ENCODE results near the gene METTL27. TPM values are rescaled to one million over a fixed set of nuclear protein-coding genes. Genes with fewer than 3 reads are reported as not detected.

The METTL27 gene
- polyA plus RNA-seq, 5 donors: 2.1 to 8.6 (median 4.3) TPM

Other genes with a start within 250 kb of the METTL27 start
- gene MLXIPL, start 218.0 kb downstream of the METTL27 start, polyA plus RNA-seq (ENCODE audit: insufficient read depth in 1 of 5, insufficient read length in 5 of 5, low replicate concordance in 1 of 5): 1 to 10 TPM; 1.6 to 6.0 (median 2.4) TPM
- 10 to 100 TPM in 2 of 5 donors, 1 to 10 TPM in 3; 5.5 to 12.3 (median 8.2) TPM for gene VPS37D, start 174.7 kb downstream of the METTL27 start, polyA plus RNA-seq (ENCODE audit: insufficient read depth in 1 of 5, insufficient read length in 5 of 5, low replicate concordance in 1 of 5)
- gene DNAJC30, start 159.1 kb downstream of the METTL27 start, polyA plus RNA-seq (ENCODE audit: insufficient read depth in 1 of 5, insufficient read length in 5 of 5, low replicate concordance in 1 of 5): 10 to 100 TPM in 1 of 5 donors, 1 to 10 TPM in 4; 8.1 to 10.5 (median 9.0) TPM
- gene BUD23, start 158.9 kb downstream of the METTL27 start, polyA plus RNA-seq (ENCODE audit: insufficient read depth in 1 of 5, insufficient read length in 5 of 5, low replicate concordance in 1 of 5): 10 to 100 TPM; 69.3 to 99.6 (median 83.6) TPM
- gene STX1A, start 122.8 kb downstream of the METTL27 start, polyA plus RNA-seq (ENCODE audit: insufficient read depth in 1 of 5, insufficient read length in 5 of 5, low replicate concordance in 1 of 5): 10 to 100 TPM in 1 of 5 donors, 1 to 10 TPM in 4; 6.4 to 12.7 (median 9.4) TPM
- 10 to 100 TPM; 12.5 to 18.2 (median 13.5) TPM for gene ABHD11, start 103.7 kb downstream of the METTL27 start, polyA plus RNA-seq (ENCODE audit: insufficient read depth in 1 of 5, insufficient read length in 5 of 5, low replicate concordance in 1 of 5)
- gene CLDN3, start 72.2 kb downstream of the METTL27 start, polyA plus RNA-seq (ENCODE audit: insufficient read depth in 1 of 5, insufficient read length in 5 of 5, low replicate concordance in 1 of 5): 10 to 100 TPM in 4 of 5 donors, 1 to 10 TPM in 1; 10.0 to 31.1 (median 19.9) TPM
- 10 to 100 TPM; 65.3 to 98.7 (median 77.1) TPM for gene CLDN4, start 11.5 kb downstream of the METTL27 start, polyA plus RNA-seq (ENCODE audit: insufficient read depth in 1 of 5, insufficient read length in 5 of 5, low replicate concordance in 1 of 5)
- gene TMEM270, start 18.6 kb upstream of the METTL27 start, polyA plus RNA-seq (ENCODE audit: insufficient read depth in 1 of 5, insufficient read length in 5 of 5, low replicate concordance in 1 of 5): under 1 TPM in 1 of 5 donors, not detected in 4; 0.24 TPM
- gene ELN, start 185.7 kb upstream of the METTL27 start, polyA plus RNA-seq (ENCODE audit: insufficient read depth in 1 of 5, insufficient read length in 5 of 5, low replicate concordance in 1 of 5): 100 to 1,000 TPM; 165 to 379 (median 275) TPM
- 10 to 100 TPM; 17.0 to 29.9 (median 18.8) TPM for gene LIMK1, start 241.3 kb upstream of the METTL27 start, polyA plus RNA-seq (ENCODE audit: insufficient read depth in 1 of 5, insufficient read length in 5 of 5, low replicate concordance in 1 of 5)

Data from right lung (tissue), 5 donors.